GM12878 (cell line): Measurements from ENCODE around the gene LRRC2. TPM values are rescaled to one million over a fixed set of nuclear protein-coding genes. Genes with fewer than 3 reads are reported as not detected.

ENCODE experiments used
- ATAC-seq: fragments of 200-7000 bp; cut with Tn5 transposase; 3 replicates; pipeline ENCODE4 v1.9.1; 2020; ENCODE audit warnings: mild to moderate bottlenecking, moderate library complexity
- BruUV-seq: library from RNA; stranded (reverse); fragments of 400-500 nt; replicated peaks from 2 replicates; lab custom pipeline; 2021; lab: Mats Ljungman, UMichigan
- CTCF ChIA-PET: fragments of 300-600 bp; sonication (Branson Sonifier 250); formaldehyde crosslinking; extraction: SDS; loops from one replicate; lab custom pipeline; 2021; ENCODE audit warnings: inconsistent platforms; lab: Yijun Ruan, JAX
- POLR2A ChIA-PET: fragments of 350-600 bp; formaldehyde crosslinking; extraction: SDS; loops from one replicate; lab custom pipeline; 2021; ENCODE audit warnings: inconsistent platforms; lab: Charles Lee
- RAD21 ChIA-PET: fragments of 300-600 bp; sonication (Branson Sonifier 250); formaldehyde crosslinking; loops from one replicate; lab custom pipeline; 2023; ENCODE audit warnings: antibody characterized with exemption; ENCODE audit not compliant: unreplicated experiment; lab: Charles Lee
- SMC1A ChIA-PET: fragments of 300-600 bp; sonication (Branson Sonifier 250); formaldehyde crosslinking; loops from one replicate; lab custom pipeline; 2023; ENCODE audit not compliant: unreplicated experiment, uncharacterized antibody; lab: Charles Lee
- DNase-seq: peaks from one replicate; pipeline ENCODE4 v3.0.0-alpha.2; 2011; ENCODE audit warnings: low read depth, low spot score
- FAIRE-seq: peaks from 3 replicates; lab custom pipeline; 2011; peaks lifted over from hg19 to GRCh38; lab: Jason Lieb, UNC
- H2AFZ ChIP-seq: 2 replicates; pipeline ENCODE4 v1.6.0; 2011; ENCODE audit warnings: low read depth, low read length, control low read depth; ENCODE audit not compliant: control insufficient read depth
- H3K27ac ChIP-seq: 2 replicates; pipeline ENCODE4 v1.5.1; 2011; ENCODE audit warnings: control low read depth; ENCODE audit not compliant: control insufficient read depth, insufficient read depth
- H3K27me3 ChIP-seq, 2 experiments: replicated peaks in 1 of 2; 2 replicates each; pipeline versions ENCODE4 v1.6.0 to v1.6.1; 2011; ENCODE audit warnings: low read length in 1 of 2; ENCODE audit not compliant: control insufficient read depth in 2 of 2, insufficient read depth in 2 of 2
- H3K36me3 ChIP-seq, 2 experiments: 2 replicates each; pipeline ENCODE4 v1.5.1; 2011; ENCODE audit warnings: low read length in 1 of 2; ENCODE audit not compliant: control insufficient read depth in 2 of 2, insufficient read depth in 2 of 2
- H3K4me1 ChIP-seq: 2 replicates; pipeline ENCODE4 v1.6.1; 2011; ENCODE audit warnings: mild to moderate bottlenecking, low read length, moderate library complexity, mixed read lengths; ENCODE audit not compliant: control insufficient read depth, insufficient read depth
- H3K4me2 ChIP-seq: 2 replicates; pipeline ENCODE4 v1.6.0; 2011; ENCODE audit warnings: control low read depth; ENCODE audit not compliant: control insufficient read depth, insufficient read depth
- H3K4me3 ChIP-seq: fragments of 200-600 bp; sonication (generic); 2 replicates; pipeline ENCODE4 v1.5.1; 2016
- H3K79me2 ChIP-seq: 2 replicates; pipeline ENCODE4 v1.6.0; 2011; ENCODE audit warnings: low read length; ENCODE audit not compliant: control insufficient read depth, insufficient read depth
- H3K9ac ChIP-seq: 2 replicates; pipeline ENCODE4 v1.8.0; 2011; ENCODE audit warnings: low read length, control low read depth, mixed read lengths; ENCODE audit not compliant: control insufficient read depth, insufficient read depth
- H3K9me3 ChIP-seq: replicated peaks from 3 replicates; pipeline ENCODE4 v1.5.1; 2011; ENCODE audit warnings: mild to moderate bottlenecking, low read length; ENCODE audit not compliant: control insufficient read depth, insufficient read depth
- H4K20me1 ChIP-seq: 2 replicates; pipeline ENCODE4 v1.6.0; 2011; ENCODE audit not compliant: control insufficient read depth, insufficient read depth
- BCL11A ChIP-seq: IDR thresholded peaks from 2 replicates; pipeline ENCODE4 v1.6.1; 2011; ENCODE audit warnings: low read depth, low read length
- BHLHE40 ChIP-seq, 2 experiments: fragments of 450-650 bp in 1 of 2; IDR thresholded peaks; 2 replicates each; pipeline ENCODE4 v1.6.1; 2011 to 2017; ENCODE audit warnings: low read depth in 2 of 2, borderline replicate concordance in 1 of 2, improper control_type of control experiment in 1 of 2, low read length in 1 of 2, mild to moderate bottlenecking in 1 of 2
- CEBPB ChIP-seq, 2 experiments: fragments of 150-350 bp in 1 of 2; IDR thresholded peaks; 2 replicates each; pipeline ENCODE4 v1.6.1; 2012 to 2014; ENCODE audit warnings: low read depth in 2 of 2, low read length in 2 of 2, borderline replicate concordance in 1 of 2, inconsistent platforms in 1 of 2
- DPF2 ChIP-seq: fragments of 450-650 bp; IDR thresholded peaks from 2 replicates; pipeline ENCODE4 v1.6.1; 2017; ENCODE audit warnings: mild to moderate bottlenecking
- FOXK2 ChIP-seq: fragments of 450-650 bp; IDR thresholded peaks from 2 replicates; pipeline ENCODE4 v1.6.1; 2017; ENCODE audit warnings: mild to moderate bottlenecking, moderate library complexity
- MEF2B ChIP-seq: fragments of 450-650 bp; IDR thresholded peaks from 2 replicates; pipeline ENCODE4 v1.6.1; 2018; ENCODE audit warnings: mild to moderate bottlenecking, moderate library complexity; ENCODE audit not compliant: partially characterized antibody, poor library complexity, severe bottlenecking
- MTA2 ChIP-seq: fragments of 450-650 bp; IDR thresholded peaks from 2 replicates; pipeline ENCODE4 v1.6.1; 2016; ENCODE audit warnings: low read depth, mild to moderate bottlenecking, moderate library complexity
- POLR2A ChIP-seq: IDR thresholded peaks from 2 replicates; pipeline ENCODE4 v1.6.1; 2011; ENCODE audit warnings: low read depth, mild to moderate bottlenecking, low read length
- POLR2AphosphoS5 ChIP-seq: IDR thresholded peaks from 2 replicates; pipeline ENCODE4 v1.6.1; 2011; ENCODE audit warnings: mild to moderate bottlenecking, low read length, inconsistent platforms
- POU2F2 ChIP-seq: IDR thresholded peaks from 3 replicates; pipeline ENCODE4 v1.6.1; 2011; ENCODE audit warnings: low read depth, mild to moderate bottlenecking, low read length, borderline replicate concordance
- RAD21 ChIP-seq: IDR thresholded peaks from 2 replicates; pipeline ENCODE4 v1.6.1; 2011; ENCODE audit warnings: mild to moderate bottlenecking, low read depth, low read length, moderate library complexity; ENCODE audit not compliant: insufficient read depth
- RCOR1 ChIP-seq: conservative IDR thresholded peaks from 2 replicates; pipeline ENCODE4 v1.6.1; 2012; ENCODE audit warnings: low read depth, low read length, improper control_type of control experiment
- STAT3 ChIP-seq: IDR thresholded peaks from 2 replicates; pipeline ENCODE4 v1.6.1; 2011; ENCODE audit warnings: low read depth, low read length, improper control_type of control experiment
- TBL1XR1 ChIP-seq: IDR thresholded peaks from 2 replicates; pipeline ENCODE4 v1.6.1; 2012; ENCODE audit warnings: low read depth, low read length, improper control_type of control experiment
- ZNF24 ChIP-seq: fragments of 450-650 bp; IDR thresholded peaks from 2 replicates; pipeline ENCODE4 v1.6.1; 2017; ENCODE audit warnings: antibody characterized with exemption, mild to moderate bottlenecking
- ZSCAN29 ChIP-seq: fragments of 450-650 bp; IDR thresholded peaks from 2 replicates; pipeline ENCODE4 v1.6.1; 2017; ENCODE audit warnings: mild to moderate bottlenecking, moderate library complexity
- WGBS: methylation state at CpG from one replicate; pipeline ENCODE4 v1.1.6; 2016; ENCODE audit warnings: low lambda C conversion rate; ENCODE audit not compliant: insufficient replicate concordance, insufficient coverage; ENCODE audit errors: missing lambda C conversion rate; 5-methylcytosine and 5-hydroxymethylcytosine counted together
- in situ Hi-C: fragments of 300-500 bp; cut with MboI; formaldehyde crosslinking; loops from 9 replicates; pipeline ENCODE4 v1.14.3; 2018; ENCODE audit warnings: mixed read lengths
- intact Hi-C: fragments of 100-400 bp; cut with micrococcal nuclease; formaldehyde crosslinking; loops from one replicate; pipeline ENCODE4 v1.14.2; 2022; ENCODE audit not compliant: unreplicated experiment
- polyA plus RNA-seq, 11 experiments: library from polyadenylated mRNA; depleted of rRNA in 4 of 11; unstranded in 6 of 11; stranded (reverse) in 5 of 11; fragments of >200 nt; fragmentation: Nextera tagmentation in 4 of 11; fragmentation: Illumina TruSeq in 1 of 11; extraction: Ambion mirVana in 4 of 11; extraction: Trizol in 1 of 11; gene quantifications; 1 replicate in 1 of 11; 2 replicates in 10 of 11; pipeline versions ENCODE4 v1.2.1 to v1.2.3, GENCODE V29; 2011 to 2016; ENCODE audit warnings: inconsistent platforms in 2 of 11, missing spikeins in 2 of 11, low read depth in 1 of 11
- total RNA-seq, 4 experiments: library from RNA; depleted of rRNA in 3 of 4; stranded (reverse); fragments of >200 nt in 3 of 4; fragmentation: Illumina TruSeq in 1 of 4; extraction: Trizol in 1 of 4; gene quantifications; 2 replicates each; pipeline versions ENCODE4 v1.2.1 to v1.2.3, GENCODE V29; 2013 to 2021
- TF ChIP-seq, protein P1 (sequence below): IDR thresholded peaks from 2 replicates; pipeline ENCODE4 v1.6.1; 2011; ENCODE audit warnings: low read depth, mild to moderate bottlenecking, low read length, moderate library complexity, borderline replicate concordance; ENCODE audit errors: extremely low read depth
- TF ChIP-seq, protein P2 (sequence below): IDR thresholded peaks from 2 replicates; pipeline ENCODE4 v1.6.1; 2011; ENCODE audit warnings: mild to moderate bottlenecking, low read depth, low read length, moderate library complexity; ENCODE audit not compliant: insufficient replicate concordance

LRRC2 gene
- total and polyA plus RNA-seq, 10 of the 15 experiments (the other 5 are each of a cell fraction or from before 2014, with no cell fraction given) = not detected

DNA sequence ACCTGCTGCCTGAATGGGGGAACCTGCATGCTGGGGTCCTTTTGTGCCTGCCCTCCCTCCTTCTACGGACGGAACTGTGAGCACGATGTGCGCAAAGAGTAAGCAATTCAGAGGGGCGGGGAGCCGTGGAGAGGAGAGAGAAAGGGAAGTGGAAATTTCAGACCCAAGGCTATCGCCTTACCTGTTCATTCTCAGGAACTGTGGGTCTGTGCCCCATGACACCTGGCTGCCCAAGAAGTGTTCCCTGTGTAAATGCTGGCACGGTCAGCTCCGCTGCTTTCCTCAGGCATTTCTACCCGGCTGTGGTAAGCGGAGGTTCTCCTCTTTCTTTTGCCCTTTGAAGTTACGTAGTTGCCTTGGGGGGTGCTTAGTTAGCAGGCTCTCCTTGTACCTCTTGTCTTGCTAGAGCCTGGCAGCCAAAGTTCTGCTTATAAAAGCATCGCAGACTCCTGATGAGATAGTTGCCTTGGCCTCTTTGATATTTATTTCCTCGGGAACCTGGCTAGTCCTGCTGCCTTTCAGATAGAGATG is 13.7 kb upstream of the LRRC2 start:
- TF ChIP-seq POLR2AphosphoS5 (no peak), MTA2 (no peak), DPF2 (no peak), ZNF24 (no peak), POU2F2 (no peak)
- TF ChIP-seq, protein P1, sequence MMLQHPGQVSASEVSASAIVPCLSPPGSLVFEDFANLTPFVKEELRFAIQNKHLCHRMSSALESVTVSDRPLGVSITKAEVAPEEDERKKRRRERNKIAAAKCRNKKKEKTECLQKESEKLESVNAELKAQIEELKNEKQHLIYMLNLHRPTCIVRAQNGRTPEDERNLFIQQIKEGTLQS = no peak
- no peaks in the 10 kb centered on the region for H3K36me3 ChIP-seq
- no peak overlapping the region for H3K9ac ChIP-seq
- H4K20me1 ChIP-seq = no peaks in the 10 kb centered on the region
- DNase-seq (no peak), FAIRE-seq (no peak), ATAC-seq (no peak)
- in situ Hi-C loops = no loop called here
- RAD21 ChIA-PET = no interaction called here
- CTCF ChIA-PET = no interaction called here
- H2AFZ ChIP-seq = no peak overlapping the region
- POLR2A ChIA-PET = no interaction called here
- peaks cover 0 to 3% of the 10 kb centered on the region in 2 experiments; a peak in 2 of 4 replicates for H3K27me3 ChIP-seq
- WGBS = 56% methylated on average over 14 of the region's 14 CpGs
- intact Hi-C loops = no loop called here
- BruUV-seq = no TSS peak
- H3K79me2 ChIP-seq = no peaks in the 10 kb centered on the region
- no peak overlapping the region for H3K4me2 ChIP-seq
- no peak overlapping the region for H3K4me3 ChIP-seq
- H3K27ac ChIP-seq = no peak overlapping the region
- no peaks in the 10 kb centered on the region for H3K9me3 ChIP-seq
- SMC1A ChIA-PET = no interaction called here
- H3K4me1 ChIP-seq = no peaks in the 10 kb centered on the region

DNA sequence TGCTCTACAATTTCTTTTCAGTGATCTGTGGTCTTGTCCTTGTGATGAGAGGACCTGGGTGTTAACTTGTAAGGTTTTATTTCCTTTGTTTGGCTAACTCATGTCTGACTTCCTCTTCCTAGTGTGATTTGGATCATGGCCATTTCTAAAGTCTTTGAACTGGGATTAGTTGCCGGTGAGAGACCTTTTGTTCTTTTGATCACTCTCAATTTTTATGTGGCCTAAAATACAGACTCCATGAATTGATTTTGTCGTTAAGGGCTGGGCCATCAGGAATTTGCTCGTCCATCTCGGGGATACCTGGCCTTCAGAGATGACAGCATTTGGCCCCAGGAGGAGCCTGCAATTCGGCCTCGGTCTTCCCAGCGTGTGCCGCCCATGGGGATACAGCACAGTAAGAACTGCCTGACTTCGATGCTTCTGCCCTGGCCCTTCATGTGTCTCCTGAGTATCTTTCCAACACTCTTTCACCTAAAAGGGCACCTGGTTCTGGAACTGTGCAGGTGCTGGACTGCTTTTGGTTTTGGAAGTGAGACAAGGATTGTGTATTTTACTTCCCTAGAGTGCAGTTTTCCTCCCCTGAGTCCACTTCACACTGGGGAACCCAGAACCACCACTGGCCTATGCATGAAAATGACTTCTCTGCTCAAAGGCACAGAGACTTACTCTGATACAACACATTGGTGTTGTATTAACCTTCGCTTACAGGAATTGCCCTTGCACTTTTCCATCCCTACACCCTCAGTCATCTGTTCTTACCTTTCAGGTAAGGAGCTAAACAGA is 13.1 kb upstream of the LRRC2 start:
- H3K4me1 ChIP-seq = no peaks in the 10 kb centered on the region
- in situ Hi-C loops = no loop called here
- WGBS = 62% methylated on average over 10 of the region's 10 CpGs
- ChIA-PET CTCF (no interaction called here), RAD21 (no interaction called here), POLR2A (no interaction called here), SMC1A (no interaction called here)
- DNase-seq = no peak
- peaks cover 0 to 3% of the 10 kb centered on the region in 2 experiments; a peak in 2 of 4 replicates for H3K27me3 ChIP-seq
- H3K36me3 ChIP-seq = no peaks in the 10 kb centered on the region
- no TSS peak for BruUV-seq
- no peak overlapping the region for H3K27ac ChIP-seq
- intact Hi-C loops = no loop called here
- H2AFZ ChIP-seq = no peak overlapping the region
- H3K9me3 ChIP-seq = no peaks in the 10 kb centered on the region
- H3K4me3 ChIP-seq = no peak overlapping the region
- no peak overlapping the region for H3K9ac ChIP-seq
- no peaks in the 10 kb centered on the region for H3K79me2 ChIP-seq
- FAIRE-seq = no peak
- no peak for ATAC-seq
- H3K4me2 ChIP-seq = no peak overlapping the region
- no peaks in the 10 kb centered on the region for H4K20me1 ChIP-seq
- no peak for TF ChIP-seq BHLHE40 (IDR thresholded peaks at IDR 0.05; ENCODE audit: borderline replicate concordance in 1 of 2, low read depth in 2 of 2, low read length in 1 of 2)
- no peak for TF ChIP-seq BCL11A
- no peak for TF ChIP-seq FOXK2
- no peak for TF ChIP-seq STAT3
- TF ChIP-seq POLR2A = no peak
- no peak for TF ChIP-seq TBL1XR1
- TF ChIP-seq RCOR1 = no peak
- TF ChIP-seq CEBPB (IDR thresholded peaks at IDR 0.05; ENCODE audit: borderline replicate concordance in 1 of 2, low read depth in 2 of 2, low read length in 2 of 2) = no peak
- no peak for TF ChIP-seq ZSCAN29
- no peak for TF ChIP-seq MEF2B
- TF ChIP-seq RAD21 = no peak
- TF ChIP-seq, protein P2, sequence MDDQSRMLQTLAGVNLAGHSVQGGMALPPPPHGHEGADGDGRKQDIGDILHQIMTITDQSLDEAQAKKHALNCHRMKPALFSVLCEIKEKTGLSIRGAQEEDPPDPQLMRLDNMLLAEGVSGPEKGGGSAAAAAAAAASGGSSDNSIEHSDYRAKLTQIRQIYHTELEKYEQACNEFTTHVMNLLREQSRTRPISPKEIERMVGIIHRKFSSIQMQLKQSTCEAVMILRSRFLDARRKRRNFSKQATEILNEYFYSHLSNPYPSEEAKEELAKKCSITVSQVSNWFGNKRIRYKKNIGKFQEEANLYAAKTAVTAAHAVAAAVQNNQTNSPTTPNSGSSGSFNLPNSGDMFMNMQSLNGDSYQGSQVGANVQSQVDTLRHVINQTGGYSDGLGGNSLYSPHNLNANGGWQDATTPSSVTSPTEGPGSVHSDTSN = no peak
